ENCODE measurements around the gene PIGR.

GRCh38 chr1:206941766-206942418, 4.4 kb downstream of the PIGR start:
- TF ChIP-seq POLR2AphosphoS5 (IDR thresholded peaks at IDR 0.05) (no peak), CTCF (IDR thresholded peaks at IDR 0.05) (no peak)
